ENCODE measurements around the gene WEE1.

The WEE1 gene

GRCh38 chr11:9567401-9567800 is 6.1 kb upstream of the WEE1 start:
- DNase-seq = no peak

- no peak for DNase-seq
These were observed 5.2 kb upstream of the WEE1 start for GRCh38 chr11:9568161-9568853.

- no peak for DNase-seq
These were observed 4.4 kb upstream of the WEE1 start for GRCh38 chr11:9568854-9569587.

GRCh38 chr11:9569588-9570164 is 3.8 kb upstream of the WEE1 start:
- DNase-seq = no peak

GRCh38 chr11:9570313-9571025 is 3.0 kb upstream of the WEE1 start:
- no peak for DNase-seq

GRCh38 chr11:9571071-9571762 is 2.3 kb upstream of the WEE1 start:
- no peak for DNase-seq

- DNase-seq = no peak
These were observed 1.7 kb upstream of the WEE1 start for GRCh38 chr11:9571763-9572115.

- DNase-seq = no peak
These were observed 528 bp downstream of the WEE1 start for GRCh38 chr11:9573775-9574621.

- no peak for DNase-seq
These were observed 1.3 kb downstream of the WEE1 start for GRCh38 chr11:9574622-9575259.

GRCh38 chr11:9575260-9576240 is 2.1 kb downstream of the WEE1 start:
- DNase-seq = peak; percentile 81

- DNase-seq = no peak
These were observed 3.4 kb downstream of the WEE1 start for GRCh38 chr11:9576701-9577381.

- no peak for DNase-seq
These were observed 4.1 kb downstream of the WEE1 start for GRCh38 chr11:9577556-9577955.

- no peak for DNase-seq
These were observed 7.4 kb downstream of the WEE1 start for GRCh38 chr11:9580894-9581293.

- DNase-seq = no peak
These were observed 8.2 kb downstream of the WEE1 start for GRCh38 chr11:9581556-9582161.

- DNase-seq = no peak
These were observed 17.2 kb downstream of the WEE1 start for GRCh38 chr11:9590717-9591116.

GRCh38 chr11:9594267-9595046 is 21.0 kb downstream of the WEE1 start:
- DNase-seq = no peak

GRCh38 chr11:9596926-9597464 is 23.5 kb downstream of the WEE1 start:
- no peak for DNase-seq

GRCh38 chr11:9600166-9600565 is 26.7 kb downstream of the WEE1 start:
- DNase-seq = no peak
